OCI-LY1 (cell line): ENCODE results near the gene GPR139.

Experiments used
- H2AFZ ChIP-seq: fragments of 200-600 bp; sonication (generic), shearing (Covaris generic); 2 replicates; pipeline ENCODE4 v1.6.0; 2014; ENCODE audit warnings: antibody characterized with exemption, mild to moderate bottlenecking, low read length
- H3F3A ChIP-seq: fragments of 200-600 bp; sonication (generic), shearing (Covaris generic); 2 replicates; pipeline ENCODE4 v1.6.0; 2014; ENCODE audit warnings: mild to moderate bottlenecking, antibody characterized with exemption, low read length, moderate library complexity; ENCODE audit not compliant: insufficient read depth
- H3K27ac ChIP-seq: fragments of 200-600 bp; sonication (generic); 2 replicates; pipeline ENCODE4 v1.5.1; 2014; ENCODE audit warnings: low read length, mixed run types, mild to moderate bottlenecking, low read depth; ENCODE audit not compliant: poor library complexity, severe bottlenecking
- H3K27me3 ChIP-seq: fragments of 200-600 bp; sonication (generic); 2 replicates; pipeline ENCODE4 v1.6.0; 2014; ENCODE audit warnings: antibody characterized with exemption, mild to moderate bottlenecking, low read length, moderate library complexity; ENCODE audit not compliant: insufficient read depth
- H3K36me3 ChIP-seq: fragments of 200-600 bp; sonication (generic); 2 replicates; pipeline ENCODE4 v1.6.1; 2014; ENCODE audit warnings: mild to moderate bottlenecking, antibody characterized with exemption, low read length, moderate library complexity, mixed read lengths; ENCODE audit not compliant: insufficient read depth
- H3K4me1 ChIP-seq: fragments of 200-600 bp; sonication (generic); 2 replicates; pipeline ENCODE4 v1.5.1; 2014; ENCODE audit warnings: mild to moderate bottlenecking, low read length, moderate library complexity; ENCODE audit not compliant: insufficient read depth, severe bottlenecking
- H3K4me2 ChIP-seq: fragments of 200-600 bp; sonication (generic), shearing (Covaris generic); 2 replicates; pipeline ENCODE4 v1.6.1; 2014; ENCODE audit warnings: low read length
- H3K4me3 ChIP-seq: fragments of 200-600 bp; sonication (generic); 2 replicates; pipeline ENCODE4 v1.5.1; 2014; ENCODE audit warnings: low read length, low read depth, mild to moderate bottlenecking, mixed read lengths; ENCODE audit not compliant: poor library complexity, severe bottlenecking
- H3K79me2 ChIP-seq: fragments of 200-600 bp; shearing (Covaris generic); 2 replicates; pipeline ENCODE4 v1.6.1; 2016; ENCODE audit warnings: mixed run types, low read length, mixed read lengths; ENCODE audit not compliant: insufficient read depth
- H3K9ac ChIP-seq: fragments of 200-600 bp; sonication (generic), shearing (Covaris generic); 2 replicates; pipeline ENCODE4 v1.6.1; 2014; ENCODE audit warnings: mild to moderate bottlenecking, low read length, mixed read lengths
- H3K9me2 ChIP-seq: fragments of 200-600 bp; sonication (generic), shearing (Covaris generic); 2 replicates; pipeline ENCODE4 v1.6.1; 2014; ENCODE audit warnings: low read depth, mild to moderate bottlenecking, low read length, mixed read lengths
- H3K9me3 ChIP-seq: fragments of 200-600 bp; shearing (Covaris generic); 2 replicates; pipeline ENCODE4 v1.6.1; 2014; ENCODE audit warnings: low read length, mixed read lengths
- H4K20me1 ChIP-seq: fragments of 200-600 bp; sonication (generic), shearing (Covaris generic); 2 replicates; pipeline ENCODE4 v1.6.0; 2016; ENCODE audit warnings: mild to moderate bottlenecking, low read length; ENCODE audit not compliant: insufficient read depth
- EZH2 ChIP-seq: fragments of 200-600 bp; sonication (generic), shearing (Covaris generic); IDR thresholded peaks from 2 replicates; pipeline ENCODE4 v1.8.0; 2017; ENCODE audit warnings: borderline replicate concordance, mixed run types, mild to moderate bottlenecking, antibody characterized with exemption, low read length, moderate library complexity, mixed read lengths
- TF ChIP-seq, protein P1 (sequence below): fragments of 200-600 bp; sonication (generic), shearing (Covaris generic); IDR thresholded peaks from 2 replicates; pipeline ENCODE4 v1.5.1; 2017; ENCODE audit warnings: mild to moderate bottlenecking, antibody characterized with exemption, low read length, moderate library complexity, mixed read lengths

The GPR139 gene

DNA sequence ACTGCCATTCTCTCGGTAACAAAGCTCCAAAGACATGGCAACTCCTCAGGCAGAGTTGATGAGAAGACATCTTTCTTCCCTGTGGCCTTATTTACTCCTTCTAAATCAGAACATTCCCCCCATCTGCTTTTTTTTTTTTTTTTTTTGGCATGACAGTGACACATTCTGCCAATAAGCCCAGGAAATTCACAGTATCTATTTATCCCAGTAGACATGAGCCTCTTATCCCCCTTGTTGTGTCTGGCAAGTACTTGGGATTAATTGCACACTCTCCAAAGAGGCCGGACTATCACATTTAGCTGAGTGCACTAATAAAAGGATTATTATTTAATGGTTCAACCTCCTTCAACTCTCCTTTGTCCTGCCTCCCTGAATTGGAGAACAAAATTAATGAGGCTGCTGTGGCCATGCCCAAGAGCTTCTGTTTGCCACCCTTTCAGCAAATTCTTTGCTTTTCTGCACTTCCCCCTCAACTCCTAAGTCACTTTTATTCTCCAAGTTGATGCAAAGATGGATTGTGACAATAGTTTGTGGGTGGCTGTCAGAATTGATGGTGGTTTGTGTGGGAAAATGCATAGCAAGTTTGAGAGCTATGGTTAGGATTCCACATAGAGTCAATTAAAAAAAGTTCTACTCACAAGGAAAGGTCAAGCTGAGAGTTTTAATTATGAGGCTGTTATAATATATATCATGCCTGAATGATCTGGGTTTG lies 47.2 kb downstream of the GPR139 start:
- Histone ChIP-seq H3F3A (no peaks in the 10 kb centered on the region), H3K79me2 (no peaks in the 10 kb centered on the region), H3K9me2 (no peaks in the 10 kb centered on the region), H3K36me3 (no peaks in the 10 kb centered on the region), H3K9me3 (no peaks in the 10 kb centered on the region), H4K20me1 (no peaks in the 10 kb centered on the region), H3K4me3 (no peak overlapping the region), H3K27me3 (no peaks in the 10 kb centered on the region; the same call in 1 of the 2 replicates), H3K9ac (no peak overlapping the region), H3K4me1 (no peaks in the 10 kb centered on the region), H3K27ac (no peak overlapping the region), H2AFZ (no peak overlapping the region), H3K4me2 (no peak overlapping the region)
- TF ChIP-seq EZH2 = no peak
- TF ChIP-seq, protein P1, sequence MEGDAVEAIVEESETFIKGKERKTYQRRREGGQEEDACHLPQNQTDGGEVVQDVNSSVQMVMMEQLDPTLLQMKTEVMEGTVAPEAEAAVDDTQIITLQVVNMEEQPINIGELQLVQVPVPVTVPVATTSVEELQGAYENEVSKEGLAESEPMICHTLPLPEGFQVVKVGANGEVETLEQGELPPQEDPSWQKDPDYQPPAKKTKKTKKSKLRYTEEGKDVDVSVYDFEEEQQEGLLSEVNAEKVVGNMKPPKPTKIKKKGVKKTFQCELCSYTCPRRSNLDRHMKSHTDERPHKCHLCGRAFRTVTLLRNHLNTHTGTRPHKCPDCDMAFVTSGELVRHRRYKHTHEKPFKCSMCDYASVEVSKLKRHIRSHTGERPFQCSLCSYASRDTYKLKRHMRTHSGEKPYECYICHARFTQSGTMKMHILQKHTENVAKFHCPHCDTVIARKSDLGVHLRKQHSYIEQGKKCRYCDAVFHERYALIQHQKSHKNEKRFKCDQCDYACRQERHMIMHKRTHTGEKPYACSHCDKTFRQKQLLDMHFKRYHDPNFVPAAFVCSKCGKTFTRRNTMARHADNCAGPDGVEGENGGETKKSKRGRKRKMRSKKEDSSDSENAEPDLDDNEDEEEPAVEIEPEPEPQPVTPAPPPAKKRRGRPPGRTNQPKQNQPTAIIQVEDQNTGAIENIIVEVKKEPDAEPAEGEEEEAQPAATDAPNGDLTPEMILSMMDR = no peak

GRCh38 chr16:20023190-20023589 lies 50.5 kb downstream of the GPR139 start:
- no peaks in the 10 kb centered on the region for H3K4me1 ChIP-seq
- TF ChIP-seq EZH2 = no peak
- TF ChIP-seq, protein P1 = no peak
- no peaks in the 10 kb centered on the region for H3K36me3 ChIP-seq
- H3K27me3 ChIP-seq = no peaks in the 10 kb centered on the region
- H3K9ac ChIP-seq = no peak overlapping the region
- no peak overlapping the region for H3K4me2 ChIP-seq
- no peak overlapping the region for H3K4me3 ChIP-seq
- H3K79me2 ChIP-seq = no peaks in the 10 kb centered on the region
- no peaks in the 10 kb centered on the region for H3K9me2 ChIP-seq
- no peaks in the 10 kb centered on the region for H3K9me3 ChIP-seq
- no peak overlapping the region for H3K27ac ChIP-seq
- no peaks in the 10 kb centered on the region for H3F3A ChIP-seq
- H2AFZ ChIP-seq = no peak overlapping the region
- no peaks in the 10 kb centered on the region for H4K20me1 ChIP-seq

DNA sequence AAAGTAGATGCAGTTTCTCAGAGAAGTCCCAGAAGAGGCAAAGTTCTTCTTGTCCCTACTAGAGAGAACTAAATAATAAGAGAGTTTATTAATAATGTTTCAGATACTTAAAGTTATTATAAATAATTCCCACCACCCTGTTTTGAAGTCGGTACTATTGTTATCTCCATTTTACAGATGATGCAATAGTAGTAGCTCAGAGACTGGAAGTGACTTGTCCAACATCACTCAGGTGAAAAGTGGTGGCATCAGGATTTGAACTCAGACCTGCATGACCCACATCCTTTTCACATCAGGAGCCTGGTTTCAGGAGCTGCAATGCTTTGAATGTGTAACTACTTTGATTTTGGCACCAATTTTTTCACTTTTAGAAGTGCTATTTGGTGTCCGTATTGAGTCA lies 52.7 kb downstream of the GPR139 start:
- Histone ChIP-seq H4K20me1 (no peaks in the 10 kb centered on the region), H3K9me3 (no peaks in the 10 kb centered on the region), H3K79me2 (no peaks in the 10 kb centered on the region), H3K9ac (no peak overlapping the region), H3K4me3 (no peak overlapping the region), H3K9me2 (no peaks in the 10 kb centered on the region), H2AFZ (no peak overlapping the region), H3K36me3 (no peaks in the 10 kb centered on the region), H3K4me1 (no peaks in the 10 kb centered on the region), H3K27ac (no peak overlapping the region), H3K27me3 (no peaks in the 10 kb centered on the region), H3K4me2 (no peak overlapping the region), H3F3A (no peaks in the 10 kb centered on the region)
- TF ChIP-seq, protein P1 = no peak
- TF ChIP-seq EZH2 = no peak
